Activated CD4-positive, alpha-beta T cell treated with anti-CD3 and anti-CD28 coated beads, Interleukin-2, amount 50 U/mL, for 48 hours (primary cell): Measurements from ENCODE around the gene LZTFL1.

Experiments
- DNase-seq, 2 experiments: peaks; one replicate each; pipeline ENCODE4 v3.0.0-alpha.2; 2020

Gene LZTFL1

DNA sequence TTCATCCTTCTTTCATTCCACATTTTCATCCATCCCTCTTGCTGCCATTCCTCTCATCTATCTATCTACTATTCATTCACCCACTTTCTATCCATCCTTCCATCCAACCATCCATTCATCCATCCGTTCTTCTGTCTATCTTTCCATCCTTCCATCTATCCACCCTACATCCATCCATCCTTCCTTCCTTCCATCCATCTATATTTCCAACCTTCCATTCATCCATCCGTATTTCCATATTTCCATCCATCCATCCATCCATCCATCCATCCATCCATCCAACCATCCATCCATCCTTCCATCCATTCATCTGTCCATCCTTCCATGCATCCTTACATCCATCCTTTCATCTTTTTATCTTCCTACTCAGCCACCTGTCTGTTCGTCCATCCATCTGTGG lies 59.5 kb downstream of the LZTFL1 start:
- DNase-seq: no peak

DNA sequence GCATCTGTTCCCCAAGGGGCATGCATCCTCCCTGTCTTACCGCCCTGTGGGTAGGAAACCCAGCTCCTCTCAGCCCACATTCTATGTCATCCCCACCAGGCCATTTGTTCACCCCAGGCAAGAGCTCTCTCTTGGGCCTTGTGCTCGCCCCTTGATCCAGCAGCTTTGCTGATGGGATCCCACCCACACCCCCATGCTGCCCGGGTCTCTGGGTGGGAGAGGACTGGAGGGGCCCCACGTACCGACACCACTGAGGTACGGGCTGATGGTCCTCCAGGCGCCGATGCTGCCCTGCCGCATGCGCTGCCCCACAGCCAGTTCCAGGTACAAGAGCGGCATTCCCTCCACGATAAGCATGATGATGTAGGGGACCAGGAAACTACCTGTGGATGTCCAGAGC lies 60.1 kb downstream of the LZTFL1 start:
- no peak for DNase-seq

- DNase-seq: no peak
Measured at GRCh38 chr3:45781271-45781670, 60.6 kb downstream of the LZTFL1 start.

DNA sequence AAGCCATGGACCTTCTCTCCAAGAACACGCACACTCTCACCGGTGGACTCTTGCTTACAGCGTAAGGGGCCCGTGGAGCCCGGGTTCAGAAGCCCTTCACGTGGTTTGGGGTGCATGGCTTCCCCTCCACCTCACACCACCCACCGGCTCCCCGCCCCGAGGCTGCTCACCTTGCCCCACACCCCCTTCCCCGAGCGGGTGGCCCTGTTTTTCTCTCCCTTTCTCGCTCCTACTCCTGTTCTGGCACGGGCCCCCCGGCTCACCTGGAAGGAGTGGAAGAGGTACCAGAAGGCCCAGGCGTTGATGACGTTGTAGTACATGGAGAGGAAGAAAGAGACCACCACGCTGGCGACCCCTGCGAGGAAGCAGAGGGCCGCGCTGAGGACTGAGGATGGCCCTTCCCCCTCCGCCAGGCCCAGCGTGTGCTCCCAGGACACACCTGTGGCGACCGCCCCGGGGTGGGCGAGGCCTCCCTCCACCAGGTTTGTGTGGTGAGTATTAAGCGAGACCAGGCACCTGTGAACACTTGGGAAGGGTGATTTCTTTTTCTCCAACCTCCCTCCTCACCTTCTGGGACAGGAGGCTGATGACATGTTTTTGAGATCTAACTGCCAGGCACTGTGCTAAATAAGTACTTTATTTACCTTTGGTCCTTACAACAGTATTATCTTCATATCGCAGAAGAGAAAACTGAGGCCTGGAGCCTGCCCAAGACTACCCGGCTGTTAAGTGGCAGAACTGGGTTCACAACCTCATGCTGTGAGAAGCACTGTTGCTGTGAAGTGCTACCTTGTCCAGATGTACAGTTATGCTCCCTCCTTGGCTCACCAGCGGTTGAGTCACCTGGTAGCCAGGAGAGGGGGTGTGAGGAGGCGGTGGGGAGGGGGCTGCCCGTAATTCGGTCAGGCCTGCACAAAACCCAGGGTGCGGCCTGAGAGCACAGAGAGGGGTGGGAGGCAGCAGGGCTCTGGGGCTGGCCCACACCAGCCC lies 61.9 kb downstream of the LZTFL1 start:
- no peak for DNase-seq

DNA sequence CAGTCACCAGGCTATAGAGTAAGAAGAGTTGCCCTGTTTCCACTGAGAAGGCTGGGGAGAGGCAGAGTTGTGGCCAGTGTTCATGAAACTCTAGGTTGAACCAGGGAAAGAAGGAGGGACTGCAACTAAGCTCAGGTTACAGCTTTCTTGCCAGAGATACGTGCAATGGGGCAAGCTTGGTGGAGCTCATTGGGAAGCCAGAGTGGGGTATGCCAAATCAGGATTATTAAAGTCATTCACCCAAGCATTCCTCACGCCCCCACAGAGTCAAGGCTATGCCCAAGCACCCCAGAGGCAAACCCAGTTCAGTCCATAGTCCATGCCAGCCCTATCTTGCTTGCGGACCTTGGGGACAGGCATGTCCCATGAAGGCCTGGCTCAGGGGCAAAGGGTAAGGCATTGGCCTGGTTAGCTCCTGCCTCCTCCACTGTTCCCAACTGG lies 63.1 kb downstream of the LZTFL1 start:
- no peak for DNase-seq

DNA sequence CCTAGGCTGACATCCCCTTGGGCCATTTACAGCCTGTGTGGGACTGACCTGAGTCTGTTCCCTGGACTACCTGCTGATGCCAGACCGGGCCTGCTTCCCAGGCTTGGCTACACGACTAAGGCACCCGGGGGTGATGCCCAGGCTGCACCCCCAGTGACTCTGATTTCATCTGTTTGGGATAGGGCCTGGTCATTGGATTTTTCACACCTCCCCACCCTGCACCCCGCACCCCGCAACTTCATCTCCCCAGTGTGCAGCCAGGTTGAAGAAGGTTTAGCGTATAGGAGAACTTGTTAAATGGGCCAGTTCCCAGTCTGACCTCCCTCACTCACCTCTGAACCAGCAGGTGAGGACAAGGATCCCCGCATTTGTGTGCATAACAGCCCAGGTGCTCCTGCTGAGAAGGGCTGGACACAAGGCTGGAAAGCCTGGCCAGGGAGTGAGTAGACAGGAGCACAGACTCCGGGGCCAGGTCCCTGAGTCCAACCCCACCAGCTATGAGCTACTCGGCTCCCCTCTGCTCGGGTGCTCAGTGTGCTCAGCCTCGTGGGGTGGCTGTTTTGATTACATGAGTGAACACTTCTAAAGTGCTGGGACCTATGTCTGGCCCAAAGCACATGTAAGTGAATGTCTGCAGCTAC lies 64.1 kb downstream of the LZTFL1 start:
- no peak for DNase-seq

GRCh38 chr3:45777111-45777745 lies 64.7 kb downstream of the LZTFL1 start:
- no peak for DNase-seq

- no peak for DNase-seq
Measured at GRCh38 chr3:45776611-45777010, 65.3 kb downstream of the LZTFL1 start.

- no peak for DNase-seq
Measured at GRCh38 chr3:45776301-45776595, 65.7 kb downstream of the LZTFL1 start.

- no peak for DNase-seq
Measured at GRCh38 chr3:45775571-45776300, 66.2 kb downstream of the LZTFL1 start.

DNA sequence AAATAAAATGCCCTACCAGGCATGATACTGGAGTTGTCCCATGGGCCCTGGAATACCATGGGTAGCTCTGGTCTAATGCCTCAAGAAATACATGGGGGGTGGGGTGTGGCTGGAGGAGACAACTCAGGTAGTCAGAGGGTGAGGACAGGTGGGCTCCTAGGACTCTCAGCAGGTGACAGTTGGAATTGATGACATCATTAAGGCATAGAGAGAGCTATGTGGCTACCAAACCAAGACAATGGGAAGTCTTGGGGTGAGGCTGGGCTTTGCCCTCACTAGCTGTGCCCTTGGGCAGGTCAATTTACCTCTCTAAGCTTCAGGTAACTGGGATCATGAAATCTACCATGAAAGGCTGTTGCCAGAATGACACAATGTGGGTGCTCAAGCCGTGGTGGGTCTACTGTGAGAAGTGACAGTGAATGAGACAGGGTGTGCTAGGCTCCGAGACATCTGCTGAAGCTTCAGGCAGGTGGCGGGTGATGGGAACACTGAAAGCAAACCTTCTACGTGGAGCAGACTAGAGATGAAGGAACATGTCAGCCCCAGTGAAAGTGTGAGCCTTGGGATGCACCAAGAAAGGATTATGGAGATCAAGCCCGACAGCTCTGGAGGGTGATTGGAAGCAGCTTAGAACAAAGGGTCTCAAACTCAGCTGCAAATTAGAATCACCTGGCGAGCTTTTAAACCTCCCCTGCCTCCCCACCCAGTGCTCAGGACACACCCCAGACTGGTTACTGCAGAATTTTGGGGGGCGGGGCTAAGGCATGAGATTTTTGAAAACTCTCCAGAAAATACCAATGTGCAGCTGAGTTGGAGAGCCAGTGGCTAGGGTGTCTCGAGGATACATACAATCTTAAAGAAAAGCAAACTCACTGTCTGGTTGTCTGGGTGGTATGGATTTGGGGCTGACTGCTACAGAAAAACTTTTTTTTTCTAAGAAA lies 67.1 kb downstream of the LZTFL1 start:
- no peak for DNase-seq

GRCh38 chr3:45773714-45774449 lies 68.0 kb downstream of the LZTFL1 start:
- no peak for DNase-seq
